GM19395 (cell line): ENCODE measurements around the gene PSMD10.
A peak's percentile ranks its signal among the peaks of the same experiment; 100 is the strongest.

Experiments used
- ATAC-seq: cut with Tn5 transposase; IDR thresholded peaks from one replicate; pipeline ENCODE4 v1.9.1; 2021; ENCODE audit warnings: mild to moderate bottlenecking, moderate library complexity; ENCODE audit not compliant: unreplicated experiment

The PSMD10 gene

GRCh38 chrX:108091264-108091877, at the start of gene PSMD10, which contains the start of gene ATG4A:
TSS of gene PSMD10 (minus strand) at chrX:108091542. CDS start at chrX:108091520, 22 bp downstream.
TSS of gene ATG4A (plus strand) at chrX:108091778. CDS start at chrX:108091827, 49 bp downstream.
- peak; percentile 96 for ATAC-seq

GRCh38 chrX:108138814-108139702, 47.7 kb upstream of the PSMD10 start:
- ATAC-seq: no peak

GRCh38 chrX:108134724-108135123, 43.4 kb upstream of the PSMD10 start:
- no peak for ATAC-seq

GRCh38 chrX:108132876-108133275, 41.5 kb upstream of the PSMD10 start:
- ATAC-seq: no peak

GRCh38 chrX:108132034-108132433, 40.7 kb upstream of the PSMD10 start:
- ATAC-seq: no peak

GRCh38 chrX:108131471-108131870, 40.1 kb upstream of the PSMD10 start:
- no peak for ATAC-seq

- no peak for ATAC-seq
Observed at GRCh38 chrX:108130889-108131288, 39.5 kb upstream of the PSMD10 start.

GRCh38 chrX:108127152-108127551, 35.8 kb upstream of the PSMD10 start:
- no peak for ATAC-seq

GRCh38 chrX:108126661-108127060, 35.3 kb upstream of the PSMD10 start:
- no peak for ATAC-seq

- no peak for ATAC-seq
Observed at GRCh38 chrX:108123591-108124366, 32.4 kb upstream of the PSMD10 start.

- no peak for ATAC-seq
Observed at GRCh38 chrX:108122748-108123147, 31.4 kb upstream of the PSMD10 start.

GRCh38 chrX:108121291-108121690, 29.9 kb upstream of the PSMD10 start:
- no peak for ATAC-seq

GRCh38 chrX:108117988-108118387, 26.6 kb upstream of the PSMD10 start:
- ATAC-seq: no peak

GRCh38 chrX:108114541-108114940, 23.2 kb upstream of the PSMD10 start:
- ATAC-seq: no peak

GRCh38 chrX:108105473-108105872, 14.1 kb upstream of the PSMD10 start:
- no peak for ATAC-seq

GRCh38 chrX:108097380-108097779, 6.0 kb upstream of the PSMD10 start:
- ATAC-seq: no peak

GRCh38 chrX:108091878-108092291, 543 bp upstream of the PSMD10 start:
- ATAC-seq: peak; percentile 52

GRCh38 chrX:108090491-108091263, 665 bp downstream of the PSMD10 start:
- peak; percentile 3 for ATAC-seq

GRCh38 chrX:108088511-108088910, 2.8 kb downstream of the PSMD10 start:
- ATAC-seq: no peak

- ATAC-seq: no peak
Observed at GRCh38 chrX:108087792-108088191, 3.5 kb downstream of the PSMD10 start.

- ATAC-seq: no peak
Observed at GRCh38 chrX:108081110-108081509, 10.2 kb downstream of the PSMD10 start.
